Neural cell (in vitro differentiated cells): ENCODE results near the gene ARL4C. TPM values are rescaled to one million over a fixed set of nuclear protein-coding genes. Genes with fewer than 3 reads are reported as not detected.
"Not testable (repeated sequence)": the region's sequence is repeated elsewhere in the genome, so short reads cannot be mapped to it uniquely, and the experiment has no call there.

Experiments
- H2AFZ ChIP-seq: fragments of 200-600, 300-800 bp; sonication (generic), shearing (Covaris generic); 2 replicates; pipeline ENCODE4 v1.6.0; 2014; ENCODE audit warnings: low read depth, mild to moderate bottlenecking, antibody characterized with exemption, low read length, moderate library complexity
- H3F3A ChIP-seq: fragments of 200-600 bp; shearing (Covaris generic); 2 replicates; pipeline ENCODE4 v1.6.1; 2016; ENCODE audit warnings: mild to moderate bottlenecking, moderate library complexity, mixed read lengths, antibody characterized with exemption, low read length; ENCODE audit not compliant: insufficient read depth, poor library complexity, severe bottlenecking
- H3K27ac ChIP-seq: fragments of 200-600, 300-800 bp; sonication (generic), shearing (Covaris generic); 2 replicates; pipeline ENCODE4 v1.5.1; 2014; ENCODE audit warnings: mild to moderate bottlenecking, low read length, moderate library complexity
- H3K27me3 ChIP-seq: fragments of 300-800, 200-600 bp; sonication (generic), shearing (Covaris generic); 2 replicates; pipeline ENCODE4 v1.6.0; 2014; ENCODE audit warnings: mild to moderate bottlenecking, low read depth, low read length, moderate library complexity; ENCODE audit not compliant: insufficient read depth
- H3K36me3 ChIP-seq: fragments of 300-800, 200-600 bp; sonication (generic), shearing (Covaris generic); 2 replicates; pipeline ENCODE4 v1.5.1; 2014; ENCODE audit warnings: mild to moderate bottlenecking, antibody characterized with exemption, low read length, moderate library complexity; ENCODE audit not compliant: insufficient read depth
- H3K4me2 ChIP-seq: fragments of 300-800, 200-600 bp; sonication (generic), shearing (Covaris generic); 2 replicates; pipeline ENCODE4 v1.6.0; 2014; ENCODE audit warnings: mild to moderate bottlenecking, low read length
- H3K4me3 ChIP-seq: fragments of 300-800, 200-600 bp; sonication (generic), shearing (Covaris generic); 2 replicates; pipeline ENCODE4 v1.5.1; 2014; ENCODE audit warnings: mild to moderate bottlenecking, low read length, moderate library complexity
- H3K79me2 ChIP-seq: fragments of 200-600 bp; shearing (Covaris generic); replicated peaks from 2 replicates; pipeline ENCODE4 v1.6.0; 2014; ENCODE audit warnings: mild to moderate bottlenecking, low read length, moderate library complexity; ENCODE audit not compliant: insufficient read depth
- H3K9ac ChIP-seq: fragments of 300-800, 200-600 bp; sonication (generic), shearing (Covaris generic); 2 replicates; pipeline ENCODE4 v1.6.1; 2016; ENCODE audit warnings: mild to moderate bottlenecking, low read length, mixed read lengths
- H3K9me2 ChIP-seq: fragments of 200-600 bp; shearing (Covaris generic); 2 replicates; pipeline ENCODE4 v1.6.1; 2016; ENCODE audit warnings: mild to moderate bottlenecking, low read length, mixed read lengths; ENCODE audit not compliant: insufficient read depth
- H3K9me3 ChIP-seq: fragments of 200-600, 300-800 bp; sonication (generic), shearing (Covaris generic); 2 replicates; pipeline ENCODE4 v1.6.1; 2016; ENCODE audit warnings: mild to moderate bottlenecking, mixed run types, low read length, moderate library complexity, mixed read lengths
- H4K20me1 ChIP-seq: fragments of 200-600 bp; shearing (Covaris generic); 2 replicates; pipeline ENCODE4 v1.6.1; 2016; ENCODE audit warnings: mild to moderate bottlenecking, mixed run types; ENCODE audit not compliant: insufficient read depth
- CTCF ChIP-seq: fragments of 450-650 bp; IDR thresholded peaks from 2 replicates; pipeline ENCODE4 v1.5.1; 2014; ENCODE audit warnings: antibody characterized with exemption, mild to moderate bottlenecking, moderate library complexity; ENCODE audit not compliant: poor library complexity, severe bottlenecking
- EP300 ChIP-seq: fragments of 450-650 bp; conservative IDR thresholded peaks from 2 replicates; pipeline ENCODE4 v1.6.1; 2014; ENCODE audit warnings: antibody characterized with exemption, mild to moderate bottlenecking, moderate library complexity; ENCODE audit not compliant: poor library complexity, severe bottlenecking
- EZH2 ChIP-seq: fragments of 200-600, 300-800 bp; shearing (Covaris generic), sonication (generic); IDR thresholded peaks from 2 replicates; pipeline ENCODE4 v1.6.1; 2014; ENCODE audit warnings: antibody characterized with exemption, low read length, borderline replicate concordance, mild to moderate bottlenecking; ENCODE audit not compliant: insufficient read depth, poor library complexity, severe bottlenecking
- MXI1 ChIP-seq: fragments of 450-650 bp; conservative IDR thresholded peaks from 2 replicates; pipeline ENCODE4 v1.6.1; 2014; ENCODE audit warnings: antibody characterized with exemption, mild to moderate bottlenecking; ENCODE audit not compliant: poor library complexity, severe bottlenecking
- POLR2AphosphoS5 ChIP-seq: IDR thresholded peaks from 2 replicates; pipeline ENCODE4 v1.6.1; 2012
- RAD21 ChIP-seq: fragments of 450-650 bp; conservative IDR thresholded peaks from 2 replicates; pipeline ENCODE4 v1.6.1; 2014; ENCODE audit warnings: antibody characterized with exemption, mild to moderate bottlenecking, moderate library complexity
- REST ChIP-seq: IDR thresholded peaks from 2 replicates; pipeline ENCODE4 v1.6.1; 2012; ENCODE audit warnings: borderline replicate concordance
- SMC3 ChIP-seq: fragments of 450-650 bp; conservative IDR thresholded peaks from 2 replicates; pipeline ENCODE4 v1.6.1; 2014; ENCODE audit warnings: antibody characterized with exemption, mild to moderate bottlenecking, moderate library complexity; ENCODE audit not compliant: poor library complexity
- TAF1 ChIP-seq: IDR thresholded peaks from 2 replicates; pipeline ENCODE4 v1.6.1; 2012; ENCODE audit warnings: low read depth
- polyA plus RNA-seq: library from polyadenylated mRNA; depleted of rRNA; stranded (reverse); fragments of >200 nt; gene quantifications from 2 replicates; pipeline ENCODE4 v1.2.3, GENCODE V29; 2014

The ARL4C gene
- polyA plus RNA-seq, 1 donor from 2014 or later: 20.3 TPM

- H3K79me2 ChIP-seq: no peaks in the 10 kb centered on the region
- no peak for TF ChIP-seq MXI1
- TF ChIP-seq EZH2: no peak
- no peak for TF ChIP-seq RAD21
- TF ChIP-seq EP300: no peak
- no peak for TF ChIP-seq TAF1
- no peak for TF ChIP-seq POLR2AphosphoS5
- no peak for TF ChIP-seq REST
- TF ChIP-seq CTCF: no peak
- no peak for TF ChIP-seq SMC3
- no peaks in the 10 kb centered on the region for H3K36me3 ChIP-seq
- H2AFZ ChIP-seq: no peak overlapping the region
- H3K9me2 ChIP-seq: no peaks in the 10 kb centered on the region
- H3K9me3 ChIP-seq: no peaks in the 10 kb centered on the region
- H3K4me3 ChIP-seq: no peak overlapping the region
- no peak overlapping the region for H3K9ac ChIP-seq
- H4K20me1 ChIP-seq: no peaks in the 10 kb centered on the region
- H3F3A ChIP-seq: no peaks in the 10 kb centered on the region
- no peak overlapping the region for H3K27ac ChIP-seq
- H3K27me3 ChIP-seq: no peaks in the 10 kb centered on the region
- H3K4me2 ChIP-seq: no peak overlapping the region
These were observed 38.4 kb downstream of the ARL4C start for GRCh38 chr2:234458466-234458865.

- H3K9me3 ChIP-seq: no peaks in the 10 kb centered on the region
- H3K9me2 ChIP-seq: no peaks in the 10 kb centered on the region
- no peaks in the 10 kb centered on the region for H4K20me1 ChIP-seq
- H3K9ac ChIP-seq: no peak overlapping the region
- no peaks in the 10 kb centered on the region for H3F3A ChIP-seq
- H3K36me3 ChIP-seq: no peaks in the 10 kb centered on the region
- no peaks in the 10 kb centered on the region for H3K27me3 ChIP-seq
- H3K4me2 ChIP-seq: no peak overlapping the region
- TF ChIP-seq TAF1 (no peak), REST (no peak), EZH2 (no peak), RAD21 (no peak), EP300 (no peak), SMC3 (no peak), POLR2AphosphoS5 (no peak), CTCF (no peak)
- H3K27ac ChIP-seq: no peak overlapping the region
- H3K4me3 ChIP-seq: no peak overlapping the region
- no peak overlapping the region for H2AFZ ChIP-seq
- no peaks in the 10 kb centered on the region for H3K79me2 ChIP-seq
These were observed 39.5 kb downstream of the ARL4C start for GRCh38 chr2:234457421-234457820.

- not testable (repeated sequence) for H3K27ac ChIP-seq, H3F3A ChIP-seq
These were observed 41.6 kb downstream of the ARL4C start for GRCh38 chr2:234455246-234455645.

More at GRCh38 chr2:234455246-234455645, 41.6 kb downstream of the ARL4C start:
- not testable (repeated sequence) for H3K9ac ChIP-seq, H3K9me2 ChIP-seq, H3K9me3 ChIP-seq, H4K20me1 ChIP-seq, H3K4me3 ChIP-seq, H3K36me3 ChIP-seq, H3K27me3 ChIP-seq, H3K79me2 ChIP-seq, H3K4me2 ChIP-seq, H2AFZ ChIP-seq
